HEK293T (cell line): ENCODE results near the gene RGP1.

ENCODE experiments used
- BHLHE40 ChIP-seq: fragments of 450-650 bp; IDR thresholded peaks from 2 replicates; pipeline ENCODE4 v1.6.1; 2016; ENCODE audit warnings: mild to moderate bottlenecking, moderate library complexity, borderline replicate concordance
- FOXA1 ChIP-seq: fragments of 450-650 bp; IDR thresholded peaks from 2 replicates; pipeline ENCODE4 v1.6.1; 2016; ENCODE audit warnings: mild to moderate bottlenecking
- FOXK2 ChIP-seq: fragments of 450-650 bp; IDR thresholded peaks from 2 replicates; pipeline ENCODE4 v1.6.1; 2016; ENCODE audit warnings: mild to moderate bottlenecking
- FOXM1 ChIP-seq: fragments of 450-650 bp; IDR thresholded peaks from 2 replicates; pipeline ENCODE4 v1.6.1; 2017; ENCODE audit warnings: mild to moderate bottlenecking, borderline replicate concordance
- HDGF ChIP-seq: fragments of 450-650 bp; IDR thresholded peaks from 2 replicates; pipeline ENCODE4 v1.6.1; 2017; ENCODE audit warnings: antibody characterized with exemption, borderline replicate concordance
- L3MBTL2 ChIP-seq: fragments of 450-650 bp; conservative IDR thresholded peaks from 2 replicates; pipeline ENCODE4 v1.6.1; 2016; ENCODE audit warnings: mild to moderate bottlenecking
- SP1 ChIP-seq: fragments of 450-650 bp; IDR thresholded peaks from 2 replicates; pipeline ENCODE4 v1.6.1; 2017
- SUZ12 ChIP-seq: fragments of 450-650 bp; IDR thresholded peaks from 2 replicates; pipeline ENCODE4 v1.6.1; 2016; ENCODE audit warnings: mild to moderate bottlenecking
- TARDBP ChIP-seq: fragments of 450-650 bp; IDR thresholded peaks from 2 replicates; pipeline ENCODE4 v1.6.1; 2016
- ZNF384 ChIP-seq: fragments of 450-650 bp; IDR thresholded peaks from 2 replicates; pipeline ENCODE4 v1.6.1; 2016
- TF ChIP-seq, protein P1 (sequence below): fragments of 450-650 bp; IDR thresholded peaks from 2 replicates; pipeline ENCODE4 v1.6.1; 2016

DNA sequence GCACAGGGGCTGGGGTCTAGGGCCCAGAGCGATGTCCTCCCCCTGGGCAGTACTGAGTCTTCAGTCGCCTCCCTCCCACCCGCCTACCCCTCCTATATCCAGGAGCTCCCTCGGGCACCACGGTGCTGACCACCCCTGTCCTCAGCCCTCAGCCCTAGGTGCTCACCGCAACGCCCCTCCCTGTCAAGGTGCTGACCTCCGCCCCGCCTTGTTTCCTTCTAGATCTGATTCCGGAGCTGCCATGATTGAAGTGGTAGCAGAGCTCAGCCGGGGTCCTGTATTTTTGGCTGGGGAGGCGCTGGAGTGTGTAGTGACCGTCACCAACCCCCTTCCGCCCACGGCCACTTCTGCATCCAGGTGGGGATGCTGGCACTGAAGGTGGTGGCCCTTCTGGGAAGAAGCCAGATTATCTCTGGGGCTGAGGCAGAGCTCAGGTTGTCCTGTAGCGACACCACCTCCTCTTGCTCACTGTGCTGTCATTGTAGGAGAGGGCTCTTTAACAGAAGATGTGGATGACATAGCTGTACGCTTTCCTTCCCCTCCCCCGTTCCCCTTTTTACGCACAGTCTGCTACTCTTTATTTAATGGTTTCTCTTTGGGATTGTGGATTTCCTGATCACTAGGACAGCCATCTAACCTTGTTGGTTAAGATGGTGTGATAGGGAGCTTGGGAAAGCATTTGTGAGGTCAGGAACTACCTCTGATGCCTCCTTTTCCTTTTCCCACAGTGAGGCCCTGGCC lies 598 bp downstream of the RGP1 start:
- no peak for TF ChIP-seq ZNF384
- TF ChIP-seq FOXM1, result no peak
- no peak for TF ChIP-seq SP1
- no peak for TF ChIP-seq SUZ12
- TF ChIP-seq, protein P1, sequence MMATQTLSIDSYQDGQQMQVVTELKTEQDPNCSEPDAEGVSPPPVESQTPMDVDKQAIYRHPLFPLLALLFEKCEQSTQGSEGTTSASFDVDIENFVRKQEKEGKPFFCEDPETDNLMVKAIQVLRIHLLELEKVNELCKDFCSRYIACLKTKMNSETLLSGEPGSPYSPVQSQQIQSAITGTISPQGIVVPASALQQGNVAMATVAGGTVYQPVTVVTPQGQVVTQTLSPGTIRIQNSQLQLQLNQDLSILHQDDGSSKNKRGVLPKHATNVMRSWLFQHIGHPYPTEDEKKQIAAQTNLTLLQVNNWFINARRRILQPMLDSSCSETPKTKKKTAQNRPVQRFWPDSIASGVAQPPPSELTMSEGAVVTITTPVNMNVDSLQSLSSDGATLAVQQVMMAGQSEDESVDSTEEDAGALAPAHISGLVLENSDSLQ, result no peak
- TF ChIP-seq L3MBTL2, result no peak
- TF ChIP-seq FOXK2, result no peak
- no peak for TF ChIP-seq FOXA1
- no peak for TF ChIP-seq BHLHE40
- no peak for TF ChIP-seq TARDBP
- TF ChIP-seq HDGF, result no peak
